ENCODE results near the gene UTS2.

UTS2 gene

DNA sequence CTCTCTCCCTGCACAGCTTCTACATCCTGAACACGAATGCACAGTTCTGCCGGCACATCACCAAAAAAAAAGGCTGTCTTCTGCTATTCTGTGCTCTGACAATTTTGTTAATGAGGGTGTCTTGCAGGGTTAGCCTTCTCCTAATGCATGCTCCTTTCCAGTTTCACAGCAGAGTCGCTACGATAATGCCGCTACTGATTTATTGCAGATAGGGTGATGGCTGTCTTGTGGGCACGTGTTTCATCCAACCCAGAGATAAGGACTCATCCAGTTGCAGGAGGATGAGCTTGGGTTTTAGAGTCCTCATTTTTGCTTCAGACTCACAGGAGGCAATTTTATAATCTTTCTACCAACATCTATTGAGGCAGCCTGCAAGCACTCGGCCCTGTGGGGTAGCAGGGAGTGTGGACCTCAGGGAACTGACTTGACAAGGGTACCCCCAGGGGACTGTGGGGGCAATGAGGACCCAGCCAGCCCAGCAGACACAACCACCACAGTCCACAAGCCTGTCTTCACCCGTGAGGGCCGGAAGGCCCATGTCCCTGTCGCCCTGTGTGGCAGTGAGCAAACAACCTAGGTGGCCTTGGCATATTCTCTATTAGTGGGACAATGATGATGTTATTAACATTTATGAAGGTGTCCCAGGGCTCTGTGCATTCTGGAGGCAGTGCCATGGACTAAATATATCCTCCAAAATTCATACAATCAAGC lies 15.4 kb upstream of the UTS2 start:
- no peak overlapping the region for H2AK5ac ChIP-seq (ENCODE audit: low read length, severe bottlenecking)
- 56% methylated on average over 6 of the region's 10 CpGs for WGBS
- no peak overlapping the region for H2AFZ ChIP-seq (ENCODE audit: low read depth, low read length)
- H3K27me3 ChIP-seq (ENCODE audit: control insufficient read depth in 1 of 2, insufficient read depth in 1 of 2, low read length in 2 of 2): peaks cover 3 to 15% of the 10 kb centered on the region in 2 experiments
- no peaks in the 10 kb centered on the region for H3K36me3 ChIP-seq (ENCODE audit: control insufficient read depth in 1 of 2, insufficient read depth in 2 of 2, low read depth in 1 of 2, low read length in 2 of 2)
- no peak overlapping the region for H2BK120ac ChIP-seq (ENCODE audit: low read depth, low read length)
- no peak overlapping the region for H2BK12ac ChIP-seq (ENCODE audit: low read length in 2 of 2)
- no peaks in the 10 kb centered on the region for H3K9me3 ChIP-seq (ENCODE audit: control insufficient read depth, low read length)
- H2BK5ac ChIP-seq (ENCODE audit: low read depth, low read length, poor library complexity, severe bottlenecking): no peak overlapping the region
- no peak overlapping the region for H4K8ac ChIP-seq (ENCODE audit: low read length)
- H2BK15ac ChIP-seq (ENCODE audit: low read depth, poor library complexity, severe bottlenecking): no peak overlapping the region
- H3K4me3 ChIP-seq (ENCODE audit: insufficient read depth in 1 of 2, low read depth in 1 of 2, low read length in 2 of 2): no peak overlapping the region
- no peak overlapping the region for H4K91ac ChIP-seq (ENCODE audit: low read length)
- H3K4me2 ChIP-seq (ENCODE audit: low read length, poor library complexity, severe bottlenecking): no peak overlapping the region
- DNase-seq: no peak
- H3K9ac ChIP-seq (ENCODE audit: low read length): no peak overlapping the region
- H3K27ac ChIP-seq (ENCODE audit: low read length, poor library complexity, severe bottlenecking): no peak overlapping the region
- no peak overlapping the region for H3K23ac ChIP-seq (ENCODE audit: low read length in 2 of 2)
- H3K79me1 ChIP-seq (replicated peaks; ENCODE audit: low read length, poor library complexity, severe bottlenecking): no peaks in the 10 kb centered on the region
- no peak overlapping the region for H3K18ac ChIP-seq (ENCODE audit: low read depth in 1 of 2, low read length in 2 of 2)
- no peak overlapping the region for H3K14ac ChIP-seq (ENCODE audit: low read length in 2 of 2)
- no peaks in the 10 kb centered on the region for H3K4me1 ChIP-seq (ENCODE audit: control insufficient read depth, insufficient read depth, low read depth, low read length)
- H3K4ac ChIP-seq (ENCODE audit: low read depth in 1 of 2, low read length in 2 of 2): no peak overlapping the region

DNA sequence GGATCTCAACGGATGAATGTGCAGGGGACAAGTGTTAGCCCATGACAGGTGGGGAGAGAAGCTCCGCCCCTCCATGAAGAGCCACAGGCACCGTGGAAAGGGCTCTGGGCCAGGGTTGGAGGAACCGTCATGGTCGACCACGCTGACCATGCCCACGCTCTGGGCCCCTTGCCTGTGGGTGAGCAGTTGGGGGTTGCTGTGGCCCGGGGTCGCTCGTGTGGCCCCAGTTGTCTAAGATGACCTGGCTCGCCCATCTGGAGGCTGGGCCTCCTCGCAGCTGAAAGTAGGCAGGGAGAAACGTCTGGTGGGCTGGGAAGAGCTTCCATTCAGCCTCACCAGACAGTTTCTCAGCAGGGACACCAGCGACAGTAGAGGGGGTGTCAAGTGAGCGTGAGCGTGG lies 13.1 kb upstream of the UTS2 start:
- Histone ChIP-seq H3K36me3 (ENCODE audit: control insufficient read depth in 1 of 2, insufficient read depth in 2 of 2, low read depth in 1 of 2, low read length in 2 of 2) (no peaks in the 10 kb centered on the region), H3K27ac (ENCODE audit: low read length, poor library complexity, severe bottlenecking) (no peak overlapping the region), H2AK5ac (ENCODE audit: low read length, severe bottlenecking) (no peak overlapping the region), H2BK5ac (ENCODE audit: low read depth, low read length, poor library complexity, severe bottlenecking) (no peak overlapping the region), H4K91ac (ENCODE audit: low read length) (no peak overlapping the region), H3K79me1 (replicated peaks; ENCODE audit: low read length, poor library complexity, severe bottlenecking) (no peaks in the 10 kb centered on the region), H3K14ac (ENCODE audit: low read length in 2 of 2) (no peak overlapping the region), H3K9me3 (ENCODE audit: control insufficient read depth, low read length) (no peaks in the 10 kb centered on the region), H3K9ac (ENCODE audit: low read length) (no peak overlapping the region), H2BK15ac (ENCODE audit: low read depth, poor library complexity, severe bottlenecking) (no peak overlapping the region), H4K8ac (ENCODE audit: low read length) (no peak overlapping the region), H3K4me3 (ENCODE audit: insufficient read depth in 1 of 2, low read depth in 1 of 2, low read length in 2 of 2) (no peak overlapping the region), H3K23ac (ENCODE audit: low read length in 2 of 2) (no peak overlapping the region), H2BK12ac (ENCODE audit: low read length in 2 of 2) (no peak overlapping the region), H2BK120ac (ENCODE audit: low read depth, low read length) (no peak overlapping the region), H2AFZ (ENCODE audit: low read depth, low read length) (no peak overlapping the region), H3K4me1 (ENCODE audit: control insufficient read depth, insufficient read depth, low read depth, low read length) (no peaks in the 10 kb centered on the region), H3K4me2 (ENCODE audit: low read length, poor library complexity, severe bottlenecking) (no peak overlapping the region), H3K4ac (ENCODE audit: low read depth in 1 of 2, low read length in 2 of 2) (no peak overlapping the region), H3K18ac (ENCODE audit: low read depth in 1 of 2, low read length in 2 of 2) (no peak overlapping the region), H3K27me3 (ENCODE audit: control insufficient read depth in 1 of 2, insufficient read depth in 1 of 2, low read length in 2 of 2) (peaks cover 0 to 18% of the 10 kb centered on the region in 2 experiments)
- WGBS: 85% methylated on average over 16 of the region's 16 CpGs
- no peak for DNase-seq

DNA sequence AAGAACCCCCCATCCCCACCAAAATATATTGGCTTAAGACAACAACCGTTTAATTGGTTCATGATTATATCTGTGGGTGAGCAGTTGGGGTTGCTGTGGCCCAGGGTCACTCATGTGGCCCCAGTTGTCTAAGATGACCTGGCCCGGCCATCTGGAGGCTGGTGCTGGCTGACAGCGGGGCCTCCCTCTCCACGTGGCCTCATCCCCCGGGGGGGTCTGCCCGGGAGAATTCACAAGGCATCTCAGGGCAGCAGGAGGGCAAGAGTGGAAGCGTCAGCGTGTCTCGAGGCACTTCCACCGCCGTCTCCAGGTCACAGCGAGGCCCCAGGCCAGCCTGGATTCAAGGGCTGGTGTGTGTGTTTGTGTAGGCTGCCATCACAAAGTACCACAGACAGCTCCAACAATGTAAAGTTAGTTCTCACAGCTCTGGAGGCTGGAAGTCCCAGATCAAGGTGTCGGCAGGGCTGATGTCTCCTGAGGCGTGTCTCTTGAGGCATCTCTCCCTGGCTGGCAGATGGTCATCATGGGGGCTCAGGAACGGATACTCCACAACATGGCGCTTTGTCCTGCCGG lies 11.0 kb upstream of the UTS2 start:
- Histone ChIP-seq H3K4me1 (ENCODE audit: control insufficient read depth, insufficient read depth, low read depth, low read length) (no peaks in the 10 kb centered on the region), H3K27ac (ENCODE audit: low read length, poor library complexity, severe bottlenecking) (no peak overlapping the region), H2BK15ac (ENCODE audit: low read depth, poor library complexity, severe bottlenecking) (no peak overlapping the region), H2BK12ac (ENCODE audit: low read length in 2 of 2) (no peak overlapping the region), H2BK120ac (ENCODE audit: low read depth, low read length) (no peak overlapping the region), H2BK5ac (ENCODE audit: low read depth, low read length, poor library complexity, severe bottlenecking) (no peak overlapping the region), H3K36me3 (ENCODE audit: control insufficient read depth in 1 of 2, insufficient read depth in 2 of 2, low read depth in 1 of 2, low read length in 2 of 2) (no peaks in the 10 kb centered on the region), H3K27me3 (ENCODE audit: control insufficient read depth in 1 of 2, insufficient read depth in 1 of 2, low read length in 2 of 2) (peaks cover 0 to 18% of the 10 kb centered on the region in 2 experiments), H3K9me3 (ENCODE audit: control insufficient read depth, low read length) (no peaks in the 10 kb centered on the region), H3K9ac (ENCODE audit: low read length) (no peak overlapping the region), H4K91ac (ENCODE audit: low read length) (no peak overlapping the region), H3K79me1 (replicated peaks; ENCODE audit: low read length, poor library complexity, severe bottlenecking) (no peaks in the 10 kb centered on the region), H2AFZ (ENCODE audit: low read depth, low read length) (no peak overlapping the region), H3K14ac (ENCODE audit: low read length in 2 of 2) (no peak overlapping the region), H3K4ac (ENCODE audit: low read depth in 1 of 2, low read length in 2 of 2) (no peak overlapping the region), H3K18ac (ENCODE audit: low read depth in 1 of 2, low read length in 2 of 2) (no peak overlapping the region), H3K4me2 (ENCODE audit: low read length, poor library complexity, severe bottlenecking) (no peak overlapping the region), H2AK5ac (ENCODE audit: low read length, severe bottlenecking) (no peak overlapping the region), H4K8ac (ENCODE audit: low read length) (no peak overlapping the region), H3K4me3 (ENCODE audit: insufficient read depth in 1 of 2, low read depth in 1 of 2, low read length in 2 of 2) (no peak overlapping the region), H3K23ac (ENCODE audit: low read length in 2 of 2) (no peak overlapping the region)
- 85% methylated on average over 16 of the region's 17 CpGs for WGBS
- DNase-seq: no peak

DNA sequence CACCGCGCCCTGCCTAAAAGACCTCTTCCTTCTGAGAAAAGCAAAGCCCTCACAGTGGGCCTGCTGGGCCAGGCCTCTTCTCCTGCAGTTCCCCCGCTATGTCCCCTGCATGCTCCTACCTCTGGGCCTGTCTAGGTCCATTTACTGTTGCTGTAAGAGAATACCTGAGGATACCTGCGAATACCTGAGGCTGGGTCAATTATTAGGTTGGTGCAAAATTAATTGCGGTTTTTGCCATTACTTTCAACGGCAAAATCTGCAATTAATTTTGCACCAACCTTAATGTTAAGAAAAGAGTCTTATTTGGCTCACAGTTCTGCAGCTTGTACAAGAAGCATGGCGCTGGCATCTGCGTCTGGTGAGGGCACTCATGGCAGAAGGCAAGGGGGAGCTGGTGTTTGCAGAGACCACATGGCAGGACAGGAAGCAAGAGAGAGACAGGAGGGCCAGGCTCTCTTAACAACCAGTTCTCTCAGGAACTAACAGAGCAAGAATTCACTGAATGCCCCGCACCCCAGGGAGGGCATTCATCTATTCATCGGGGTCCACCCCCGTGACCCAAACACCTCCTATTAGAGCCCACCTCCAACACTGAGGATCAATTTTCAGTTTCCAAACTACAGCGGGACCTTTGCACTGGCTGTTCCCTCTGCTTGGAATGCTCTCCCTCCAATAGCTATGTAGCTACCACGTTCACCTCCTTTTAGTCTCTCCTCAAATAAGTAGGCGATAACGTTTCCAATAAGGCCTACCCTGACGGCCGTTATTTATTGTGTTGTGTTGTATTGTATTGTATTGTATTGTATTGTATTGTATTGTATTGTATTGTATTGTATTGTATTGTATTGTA lies 9.6 kb upstream of the UTS2 start:
- 96% methylated on average over 15 of the region's 17 CpGs for WGBS
- H2BK5ac ChIP-seq (ENCODE audit: low read depth, low read length, poor library complexity, severe bottlenecking): no peak overlapping the region
- no peak overlapping the region for H3K18ac ChIP-seq (ENCODE audit: low read depth in 1 of 2, low read length in 2 of 2)
- no peaks in the 10 kb centered on the region for H3K9me3 ChIP-seq (ENCODE audit: control insufficient read depth, low read length)
- no peak overlapping the region for H2BK15ac ChIP-seq (ENCODE audit: low read depth, poor library complexity, severe bottlenecking)
- H3K14ac ChIP-seq (ENCODE audit: low read length in 2 of 2): no peak overlapping the region
- H3K27me3 ChIP-seq (ENCODE audit: control insufficient read depth in 1 of 2, insufficient read depth in 1 of 2, low read length in 2 of 2): peaks cover 0 to 10% of the 10 kb centered on the region in 2 experiments
- no peak overlapping the region for H4K8ac ChIP-seq (ENCODE audit: low read length)
- no peak overlapping the region for H2BK12ac ChIP-seq (ENCODE audit: low read length in 2 of 2)
- H3K23ac ChIP-seq (ENCODE audit: low read length in 2 of 2): no peak overlapping the region
- H3K36me3 ChIP-seq (ENCODE audit: control insufficient read depth in 1 of 2, insufficient read depth in 2 of 2, low read depth in 1 of 2, low read length in 2 of 2): no peaks in the 10 kb centered on the region
- no peak overlapping the region for H4K91ac ChIP-seq (ENCODE audit: low read length)
- no peak overlapping the region for H3K4ac ChIP-seq (ENCODE audit: low read depth in 1 of 2, low read length in 2 of 2)
- H3K4me2 ChIP-seq (ENCODE audit: low read length, poor library complexity, severe bottlenecking): no peak overlapping the region
- no peak overlapping the region for H3K27ac ChIP-seq (ENCODE audit: low read length, poor library complexity, severe bottlenecking)
- H2AK5ac ChIP-seq (ENCODE audit: low read length, severe bottlenecking): no peak overlapping the region
- H3K9ac ChIP-seq (ENCODE audit: low read length): no peak overlapping the region
- no peak overlapping the region for H2BK120ac ChIP-seq (ENCODE audit: low read depth, low read length)
- H3K79me1 ChIP-seq (replicated peaks; ENCODE audit: low read length, poor library complexity, severe bottlenecking): no peaks in the 10 kb centered on the region
- no peaks in the 10 kb centered on the region for H3K4me1 ChIP-seq (ENCODE audit: control insufficient read depth, insufficient read depth, low read depth, low read length)
- no peak overlapping the region for H3K4me3 ChIP-seq (ENCODE audit: insufficient read depth in 1 of 2, low read depth in 1 of 2, low read length in 2 of 2)
- H2AFZ ChIP-seq (ENCODE audit: low read depth, low read length): no peak overlapping the region
- no peak for DNase-seq
